RWPE1 (cell line): Measurements from ENCODE around the gene AUTS2.

Experiments
- CTCF ChIA-PET: fragments of 350-600 bp; sonication (Branson Sonifier 250); formaldehyde crosslinking; extraction: SDS; loops from one replicate; lab custom pipeline; 2021; lab: Yijun Ruan, JAX
- POLR2A ChIA-PET: fragments of 400-600 bp; formaldehyde crosslinking; extraction: SDS; loops from one replicate; lab custom pipeline; 2020; ENCODE audit warnings: antibody characterized with exemption; ENCODE audit not compliant: low non-redundant PET; lab: Yijun Ruan, JAX
- DNase-seq: peaks from one replicate; pipeline ENCODE4 v3.0.0; 2012; ENCODE audit warnings: low spot score
- H3K27ac ChIP-seq: fragments of 450-650 bp; 2 replicates; pipeline ENCODE4 v1.5.1; 2017
- CTCF ChIP-seq: fragments of 450-650 bp; conservative IDR thresholded peaks from 2 replicates; pipeline ENCODE4 v1.5.1; 2017; ENCODE audit warnings: low read depth, mild to moderate bottlenecking

AUTS2 gene

GRCh38 chr7:69912846-69913245 is 314.6 kb downstream of the AUTS2 start:
- ChIA-PET POLR2A (no interaction called here), CTCF (interaction anchor here (0.6 kb wide), 1 partner anchor 31 kb away, joined by 4 read pairs; no protein-coding TSS in a partner anchor)
- no peak for TF ChIP-seq CTCF
- DNase-seq, result no peak
- H3K27ac ChIP-seq, result no peak overlapping the region

- CTCF ChIA-PET, result no interaction called here
Measured at GRCh38 chr7:69919426-69920111, 321.3 kb downstream of the AUTS2 start.

GRCh38 chr7:69920797-69921196 is 322.5 kb downstream of the AUTS2 start:
- no peak for TF ChIP-seq CTCF
- POLR2A ChIA-PET, result no interaction called here
- CTCF ChIA-PET, result no interaction called here
- no peak overlapping the region for H3K27ac ChIP-seq
- no peak for DNase-seq

More at GRCh38 chr7:69919426-69920111, 321.3 kb downstream of the AUTS2 start:
- no peak for DNase-seq
- no peak overlapping the region for H3K27ac ChIP-seq
- TF ChIP-seq CTCF, result no peak
- POLR2A ChIA-PET, result no interaction called here

- no peak for DNase-seq
- ChIA-PET POLR2A (no interaction called here), CTCF (no interaction called here)
Measured at GRCh38 chr7:69922026-69922803, 323.9 kb downstream of the AUTS2 start.

GRCh38 chr7:69927461-69927860 is 329.2 kb downstream of the AUTS2 start:
- POLR2A ChIA-PET, result no interaction called here
- no peak overlapping the region for H3K27ac ChIP-seq
- CTCF ChIA-PET, result no interaction called here
- no peak for DNase-seq
- no peak for TF ChIP-seq CTCF

More at GRCh38 chr7:69922026-69922803, 323.9 kb downstream of the AUTS2 start:
- H3K27ac ChIP-seq, result no peak overlapping the region
- TF ChIP-seq CTCF, result no peak

GRCh38 chr7:69928621-69929020 is 330.3 kb downstream of the AUTS2 start:
- ChIA-PET CTCF (interaction anchor here (0.7 kb wide), 1 partner anchor 273 kb away, joined by 3 read pairs; no protein-coding TSS in a partner anchor), POLR2A (no interaction called here)
- no peak for TF ChIP-seq CTCF
- DNase-seq, result no peak
- no peak overlapping the region for H3K27ac ChIP-seq
